OCI-LY7 (cell line): ENCODE data around the gene RNF123. TPM values are rescaled to one million over a fixed set of nuclear protein-coding genes. Genes with fewer than 3 reads are reported as not detected.

ENCODE experiments used
- BruUV-seq: library from RNA; stranded (reverse); fragments of 400-500 nt; replicated peaks from 2 replicates; lab custom pipeline; 2021; lab: Mats Ljungman, UMichigan
- CTCF ChIA-PET: fragments of 300-600 bp; sonication (Branson Sonifier 250); formaldehyde crosslinking; loops from one replicate; lab custom pipeline; 2022; ENCODE audit warnings: antibody characterized with exemption; ENCODE audit not compliant: unreplicated experiment; lab: Charles Lee
- POLR2A ChIA-PET: fragments of 300-600 bp; sonication (Branson Sonifier 250); formaldehyde crosslinking; loops from one replicate; lab custom pipeline; 2022; ENCODE audit warnings: antibody characterized with exemption; lab: Charles Lee
- DNase-seq: peaks from one replicate; pipeline ENCODE4 v3.0.0-alpha.2; 2015; ENCODE audit warnings: low spot score
- H2AFZ ChIP-seq: fragments of 200-600 bp; sonication (generic), shearing (Covaris generic); 2 replicates; pipeline ENCODE4 v1.6.1; 2014; ENCODE audit warnings: mild to moderate bottlenecking, antibody characterized with exemption, low read length, moderate library complexity
- H3K27ac ChIP-seq: fragments of 200-600 bp; sonication (generic); 2 replicates; pipeline ENCODE4 v1.5.1; 2014; ENCODE audit warnings: mixed run types, low read depth, mild to moderate bottlenecking, moderate library complexity, low read length, inconsistent platforms; ENCODE audit not compliant: poor library complexity, severe bottlenecking
- H3K36me3 ChIP-seq: fragments of 200-600 bp; sonication (generic); 2 replicates; pipeline ENCODE4 v1.6.1; 2014; ENCODE audit warnings: mild to moderate bottlenecking, antibody characterized with exemption, low read length, moderate library complexity, mixed read lengths; ENCODE audit not compliant: insufficient read depth
- H3K4me1 ChIP-seq: fragments of 200-600 bp; sonication (generic); 2 replicates; pipeline ENCODE4 v1.5.1; 2014; ENCODE audit warnings: mild to moderate bottlenecking, low read length; ENCODE audit not compliant: insufficient read depth, poor library complexity, severe bottlenecking
- H3K4me2 ChIP-seq: fragments of 200-600 bp; sonication (generic); 2 replicates; pipeline ENCODE4 v1.6.1; 2014; ENCODE audit warnings: mild to moderate bottlenecking, low read length
- H3K4me3 ChIP-seq: fragments of 200-600 bp; sonication (generic); 2 replicates; pipeline ENCODE4 v1.5.1; 2014; ENCODE audit warnings: mild to moderate bottlenecking, low read depth, low read length; ENCODE audit not compliant: poor library complexity, severe bottlenecking
- H3K79me2 ChIP-seq: fragments of 200-600 bp; sonication (generic); 2 replicates; pipeline ENCODE4 v1.6.1; 2016; ENCODE audit warnings: low read depth, mild to moderate bottlenecking, low read length, moderate library complexity, mixed read lengths; ENCODE audit not compliant: insufficient read depth
- H3K9me2 ChIP-seq: fragments of 200-600 bp; sonication (generic); 2 replicates; pipeline ENCODE4 v1.6.1; 2016; ENCODE audit warnings: mild to moderate bottlenecking, low read length, mixed read lengths; ENCODE audit not compliant: insufficient read depth
- H3K9me3 ChIP-seq: fragments of 200-600 bp; sonication (generic); 2 replicates; pipeline ENCODE4 v1.6.1; 2014; ENCODE audit warnings: mild to moderate bottlenecking, mixed run types, low read length, mixed read lengths
- H4K20me1 ChIP-seq: fragments of 200-600 bp; sonication (generic); 2 replicates; pipeline ENCODE4 v1.6.1; 2014; ENCODE audit warnings: mild to moderate bottlenecking, antibody characterized with exemption, low read length, moderate library complexity, mixed read lengths; ENCODE audit not compliant: insufficient read depth
- CTCF ChIP-seq: fragments of 200-600 bp; sonication (generic); conservative IDR thresholded peaks from 2 replicates; pipeline ENCODE4 v1.5.1; 2014; ENCODE audit warnings: mild to moderate bottlenecking, antibody characterized with exemption, low read length, moderate library complexity, mixed read lengths
- EZH2phosphoT487 ChIP-seq: fragments of 200-600 bp; sonication (generic); IDR thresholded peaks from 2 replicates; pipeline ENCODE4 v1.6.1; 2018; ENCODE audit warnings: low read depth, borderline replicate concordance, mild to moderate bottlenecking, mixed run types, antibody characterized with exemption, low read length, moderate library complexity, mixed read lengths
- intact Hi-C: fragments of 100-400 bp; cut with micrococcal nuclease; formaldehyde crosslinking; loops from one replicate; pipeline ENCODE4 v1.10.0; 2022; ENCODE audit not compliant: unreplicated experiment
- total RNA-seq, 2 experiments: library from RNA; depleted of rRNA in 1 of 2; stranded (reverse); fragments of >200 nt in 1 of 2; shearing (Covaris generic) in 1 of 2; gene quantifications; 2 replicates each; pipeline ENCODE4 v1.2.3, GENCODE V29; 2014 to 2022

The RNF123 gene
- total RNA-seq, 2 experiments from 2014 or later: 20.8 to 48.4 TPM

DNA sequence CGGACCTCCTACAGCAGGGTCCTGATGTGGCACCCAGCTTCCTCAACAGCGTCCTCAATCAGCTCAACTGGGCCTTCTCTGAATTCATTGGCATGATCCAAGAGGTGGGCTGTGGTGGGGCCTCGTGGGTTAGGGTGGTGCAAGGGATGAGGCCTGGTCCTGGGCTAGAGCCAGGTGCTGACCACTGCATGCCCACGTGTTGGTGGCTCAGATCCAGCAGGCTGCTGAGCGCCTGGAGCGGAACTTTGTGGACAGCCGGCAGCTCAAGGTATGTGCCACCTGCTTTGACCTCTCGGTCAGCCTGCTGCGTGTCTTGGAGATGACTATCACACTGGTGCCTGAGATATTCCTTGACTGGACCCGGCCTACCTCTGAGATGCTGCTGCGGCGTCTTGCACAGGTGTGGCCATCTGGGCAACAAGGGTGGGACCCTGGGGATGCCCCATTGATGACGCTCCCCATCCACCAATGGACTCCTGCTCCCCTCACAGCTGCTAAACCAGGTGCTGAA, 26.3 kb downstream of the RNF123 start:
- ChIA-PET CTCF (no interaction called here), POLR2A (no interaction called here)
- H4K20me1 ChIP-seq: no peaks in the 10 kb centered on the region
- no peak overlapping the region for H2AFZ ChIP-seq
- H3K9me2 ChIP-seq: no peaks in the 10 kb centered on the region
- peaks cover 5% of the 10 kb centered on the region for H3K4me1 ChIP-seq
- H3K9me3 ChIP-seq: no peaks in the 10 kb centered on the region
- H3K4me3 ChIP-seq: no peak overlapping the region
- H3K79me2 ChIP-seq: no peaks in the 10 kb centered on the region
- no peak for DNase-seq
- H3K27ac ChIP-seq: no peak overlapping the region
- H3K36me3 ChIP-seq: peaks cover 33% of the 10 kb centered on the region
- H3K4me2 ChIP-seq: no peak overlapping the region
- no peak for TF ChIP-seq EZH2phosphoT487
- TF ChIP-seq CTCF: no peak
- intact Hi-C loops: no loop called here
- no TSS peak for BruUV-seq

- H3K4me1 ChIP-seq: peaks cover 5% of the 10 kb centered on the region
- BruUV-seq: no TSS peak
- ChIA-PET POLR2A (no interaction called here), CTCF (no interaction called here)
- H3K27ac ChIP-seq: no peak overlapping the region
- H3K4me3 ChIP-seq: no peak overlapping the region
- H3K79me2 ChIP-seq: no peaks in the 10 kb centered on the region
- no peak overlapping the region for H3K4me2 ChIP-seq
- no peaks in the 10 kb centered on the region for H3K9me2 ChIP-seq
- H3K36me3 ChIP-seq: peaks cover 38% of the 10 kb centered on the region
- intact Hi-C loops: no loop called here
- no peak for TF ChIP-seq CTCF
- TF ChIP-seq EZH2phosphoT487: no peak
- DNase-seq: no peak
- no peaks in the 10 kb centered on the region for H3K9me3 ChIP-seq
- no peak overlapping the region for H2AFZ ChIP-seq
- H4K20me1 ChIP-seq: no peaks in the 10 kb centered on the region
These were observed 26.8 kb downstream of the RNF123 start for GRCh38 chr3:49716169-49716568.

- Histone ChIP-seq H3K4me1 (peaks cover 5% of the 10 kb centered on the region), H4K20me1 (no peaks in the 10 kb centered on the region), H2AFZ (no peak overlapping the region), H3K4me2 (no peak overlapping the region), H3K36me3 (peaks cover 43% of the 10 kb centered on the region), H3K27ac (no peak overlapping the region), H3K79me2 (no peaks in the 10 kb centered on the region), H3K9me3 (no peaks in the 10 kb centered on the region), H3K9me2 (no peaks in the 10 kb centered on the region), H3K4me3 (no peak overlapping the region)
- ChIA-PET CTCF (no interaction called here), POLR2A (no interaction called here)
- no TSS peak for BruUV-seq
- TF ChIP-seq EZH2phosphoT487: no peak
- no peak for TF ChIP-seq CTCF
- intact Hi-C loops: no loop called here
- no peak for DNase-seq
These were observed 27.4 kb downstream of the RNF123 start for GRCh38 chr3:49716691-49717210.
